Transverse colon (tissue), 4 donors: ENCODE measurements around the gene XXYLT1.
A peak's percentile ranks its signal among the peaks of the same experiment; 100 is the strongest.

Experiments used
- POLR2A ChIP-seq: fragments of 450-650 bp; IDR thresholded peaks from one replicate; pipeline ENCODE4 v1.6.1; 2016; ENCODE audit warnings: antibody characterized with exemption, mild to moderate bottlenecking, moderate library complexity
- POLR2AphosphoS5 ChIP-seq, 3 donors: sonication (generic); formaldehyde crosslinking; IDR thresholded peaks; one replicate each; pipeline ENCODE4 v1.6.1; 2016; ENCODE audit warnings: antibody characterized with exemption in 3 of 3
- TF ChIP-seq, protein P1 (sequence below), 5 experiments: fragments of 200-600 bp in 3 of 5; fragments of 450-650 bp in 2 of 5; sonication (generic) in 3 of 5; IDR thresholded peaks; 1 replicate in 2 of 5; 2 replicates in 3 of 5; pipeline ENCODE4 v1.5.1; 2016 to 2017; ENCODE audit warnings: antibody characterized with exemption in 5 of 5, inconsistent platforms in 3 of 5, mild to moderate bottlenecking in 2 of 5, moderate library complexity in 1 of 5

GRCh38 chr3:195150181-195151118 lies 120.5 kb downstream of the XXYLT1 start:
- TF ChIP-seq, protein P1, sequence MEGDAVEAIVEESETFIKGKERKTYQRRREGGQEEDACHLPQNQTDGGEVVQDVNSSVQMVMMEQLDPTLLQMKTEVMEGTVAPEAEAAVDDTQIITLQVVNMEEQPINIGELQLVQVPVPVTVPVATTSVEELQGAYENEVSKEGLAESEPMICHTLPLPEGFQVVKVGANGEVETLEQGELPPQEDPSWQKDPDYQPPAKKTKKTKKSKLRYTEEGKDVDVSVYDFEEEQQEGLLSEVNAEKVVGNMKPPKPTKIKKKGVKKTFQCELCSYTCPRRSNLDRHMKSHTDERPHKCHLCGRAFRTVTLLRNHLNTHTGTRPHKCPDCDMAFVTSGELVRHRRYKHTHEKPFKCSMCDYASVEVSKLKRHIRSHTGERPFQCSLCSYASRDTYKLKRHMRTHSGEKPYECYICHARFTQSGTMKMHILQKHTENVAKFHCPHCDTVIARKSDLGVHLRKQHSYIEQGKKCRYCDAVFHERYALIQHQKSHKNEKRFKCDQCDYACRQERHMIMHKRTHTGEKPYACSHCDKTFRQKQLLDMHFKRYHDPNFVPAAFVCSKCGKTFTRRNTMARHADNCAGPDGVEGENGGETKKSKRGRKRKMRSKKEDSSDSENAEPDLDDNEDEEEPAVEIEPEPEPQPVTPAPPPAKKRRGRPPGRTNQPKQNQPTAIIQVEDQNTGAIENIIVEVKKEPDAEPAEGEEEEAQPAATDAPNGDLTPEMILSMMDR (IDR thresholded peaks at IDR 0.05): no peak
- TF ChIP-seq POLR2A (no peak), POLR2AphosphoS5 (IDR thresholded peaks at IDR 0.05) (peak in 2 of 3 donors; percentile 11 to 30)
